GM12865 (cell line): ENCODE measurements around the gene STRN4.

Source experiments
- DNase-seq: peaks from one replicate; pipeline ENCODE4 v3.0.0; 2010; ENCODE audit warnings: low read depth
- H3K4me3 ChIP-seq: 2 replicates; pipeline ENCODE4 v1.5.1; 2011; ENCODE audit warnings: mild to moderate bottlenecking, low read depth, low read length, control low read depth
- TF ChIP-seq, protein P1 (sequence below): IDR thresholded peaks from 2 replicates; pipeline ENCODE4 v1.5.1; 2011; ENCODE audit warnings: low read length, control low read depth, low read depth, inconsistent platforms; ENCODE audit not compliant: insufficient read depth; ENCODE audit errors: missing control alignments

STRN4 gene

DNA sequence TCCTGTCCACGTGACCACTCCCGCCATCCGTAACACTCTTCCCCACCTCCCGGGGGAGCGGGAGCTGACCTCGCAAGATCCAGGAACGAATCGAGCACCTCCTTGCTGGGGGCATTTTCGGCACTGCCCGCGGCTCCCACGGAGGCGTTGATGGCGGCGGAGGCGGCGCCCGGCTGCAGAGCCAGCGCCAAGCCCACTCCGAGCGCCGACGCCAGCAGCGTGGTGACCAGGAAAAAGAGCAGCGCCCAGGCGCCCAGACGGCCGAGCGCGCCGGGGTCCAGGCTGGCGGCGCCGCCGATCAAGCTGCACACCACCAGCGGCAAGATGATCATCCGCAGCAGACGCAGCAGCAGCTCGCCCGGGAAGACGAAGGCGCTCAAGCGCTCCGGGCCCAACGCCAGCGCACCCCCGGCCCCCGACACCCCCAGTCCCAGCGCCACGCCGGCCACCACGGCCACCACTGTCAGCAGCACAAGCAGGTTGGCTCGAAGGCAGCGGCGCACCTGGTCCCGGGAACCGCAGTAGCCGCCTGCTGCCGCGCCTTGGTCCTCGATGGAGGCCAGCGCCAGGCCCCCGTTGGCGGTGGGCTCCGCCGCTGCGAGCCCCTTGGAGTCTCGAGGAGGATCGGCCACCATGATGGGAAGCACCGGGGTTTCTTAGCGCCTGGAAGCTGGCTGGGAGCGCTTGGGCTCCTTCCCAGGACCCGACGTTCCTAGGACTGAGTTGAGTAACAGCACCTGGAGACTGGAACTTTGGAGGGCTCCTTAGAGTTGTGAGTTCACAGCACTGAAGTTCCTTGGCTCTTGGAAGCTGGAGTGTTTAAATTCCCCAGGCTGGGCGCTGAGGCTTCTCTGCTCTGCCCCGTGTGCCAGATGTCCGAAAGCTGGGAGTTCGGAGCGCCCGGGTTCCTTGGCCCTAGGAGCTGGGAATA lies 41.3 kb upstream of the STRN4 start:
- TF ChIP-seq, protein P1, sequence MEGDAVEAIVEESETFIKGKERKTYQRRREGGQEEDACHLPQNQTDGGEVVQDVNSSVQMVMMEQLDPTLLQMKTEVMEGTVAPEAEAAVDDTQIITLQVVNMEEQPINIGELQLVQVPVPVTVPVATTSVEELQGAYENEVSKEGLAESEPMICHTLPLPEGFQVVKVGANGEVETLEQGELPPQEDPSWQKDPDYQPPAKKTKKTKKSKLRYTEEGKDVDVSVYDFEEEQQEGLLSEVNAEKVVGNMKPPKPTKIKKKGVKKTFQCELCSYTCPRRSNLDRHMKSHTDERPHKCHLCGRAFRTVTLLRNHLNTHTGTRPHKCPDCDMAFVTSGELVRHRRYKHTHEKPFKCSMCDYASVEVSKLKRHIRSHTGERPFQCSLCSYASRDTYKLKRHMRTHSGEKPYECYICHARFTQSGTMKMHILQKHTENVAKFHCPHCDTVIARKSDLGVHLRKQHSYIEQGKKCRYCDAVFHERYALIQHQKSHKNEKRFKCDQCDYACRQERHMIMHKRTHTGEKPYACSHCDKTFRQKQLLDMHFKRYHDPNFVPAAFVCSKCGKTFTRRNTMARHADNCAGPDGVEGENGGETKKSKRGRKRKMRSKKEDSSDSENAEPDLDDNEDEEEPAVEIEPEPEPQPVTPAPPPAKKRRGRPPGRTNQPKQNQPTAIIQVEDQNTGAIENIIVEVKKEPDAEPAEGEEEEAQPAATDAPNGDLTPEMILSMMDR: no peak
- DNase-seq: peak; percentile 45
- H3K4me3 ChIP-seq: peak overlapping the region; percentile 75

DNA sequence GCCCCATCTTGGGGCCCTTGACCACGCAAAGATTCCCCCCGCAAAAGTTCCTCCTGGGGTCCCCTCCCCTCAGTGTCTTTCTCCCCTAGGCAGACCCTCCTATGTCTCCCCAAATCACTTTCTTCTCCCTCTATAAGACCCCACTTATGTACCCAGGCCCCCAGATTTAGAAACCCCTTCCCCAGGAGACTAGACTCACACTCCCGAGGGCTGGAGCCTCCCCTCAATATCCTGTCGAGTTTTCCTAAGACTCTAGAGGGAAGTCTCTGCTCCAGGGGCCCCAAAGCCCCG lies 40.7 kb upstream of the STRN4 start:
- peak overlapping the region; percentile 75 for H3K4me3 ChIP-seq
- TF ChIP-seq, protein P1: no peak
- no peak for DNase-seq

DNA sequence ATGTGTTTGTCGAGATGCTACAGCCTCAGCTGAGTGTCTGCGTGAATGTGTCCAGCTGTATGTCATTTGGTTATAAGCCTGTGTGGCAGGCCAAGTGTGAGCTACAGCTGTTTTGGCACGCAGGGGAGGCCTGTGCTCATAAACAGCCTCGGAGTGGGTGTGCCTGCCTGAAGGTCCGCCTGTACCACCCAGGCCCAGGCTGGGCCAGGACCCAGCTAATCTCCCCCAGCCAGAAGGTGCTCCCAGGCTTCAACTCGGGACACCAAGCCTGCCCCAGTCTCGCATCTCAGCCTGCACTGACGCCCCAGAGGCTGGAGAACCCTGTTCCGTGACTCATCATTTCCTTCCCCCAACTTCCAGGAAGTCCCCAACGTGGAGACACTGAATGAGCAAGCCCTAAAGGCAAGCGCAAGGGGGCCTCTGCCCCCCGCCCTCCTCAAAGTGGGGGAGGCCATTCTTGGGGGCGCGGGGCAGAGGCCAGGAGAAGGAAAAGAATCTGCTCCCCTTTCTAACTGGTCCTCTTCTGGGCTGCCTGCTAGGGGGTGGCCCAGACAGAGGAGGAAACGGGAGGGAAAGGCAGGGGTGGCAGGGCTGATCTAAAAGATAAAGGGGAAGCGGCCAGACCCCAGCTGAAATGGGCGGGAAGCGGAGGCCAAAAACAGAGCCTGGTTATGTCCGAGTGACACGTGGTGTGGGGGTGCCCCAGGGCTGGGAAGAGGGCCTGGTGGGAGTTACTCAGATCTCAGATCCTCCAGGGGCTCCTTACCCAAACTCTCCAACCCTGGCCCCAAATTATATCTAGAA lies 40.2 kb upstream of the STRN4 start:
- peak; percentile 83 for DNase-seq
- peak overlapping the region; percentile 75 for H3K4me3 ChIP-seq
- TF ChIP-seq, protein P1: no peak

DNA sequence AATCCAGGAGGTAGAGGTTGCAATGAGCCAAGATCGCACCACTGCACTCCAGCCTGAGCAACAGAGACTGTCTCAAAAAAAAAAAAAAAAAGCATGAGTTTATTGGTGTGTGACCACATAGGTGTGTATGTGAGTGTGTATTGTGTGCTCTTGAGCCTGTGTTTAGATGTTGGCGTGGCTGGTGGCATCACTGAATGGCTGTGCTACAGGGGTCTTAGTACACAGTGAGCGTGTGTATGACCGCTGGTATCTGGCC lies 39.7 kb upstream of the STRN4 start:
- TF ChIP-seq, protein P1: no peak
- peak overlapping the region; percentile 75 for H3K4me3 ChIP-seq
- DNase-seq: no peak

DNA sequence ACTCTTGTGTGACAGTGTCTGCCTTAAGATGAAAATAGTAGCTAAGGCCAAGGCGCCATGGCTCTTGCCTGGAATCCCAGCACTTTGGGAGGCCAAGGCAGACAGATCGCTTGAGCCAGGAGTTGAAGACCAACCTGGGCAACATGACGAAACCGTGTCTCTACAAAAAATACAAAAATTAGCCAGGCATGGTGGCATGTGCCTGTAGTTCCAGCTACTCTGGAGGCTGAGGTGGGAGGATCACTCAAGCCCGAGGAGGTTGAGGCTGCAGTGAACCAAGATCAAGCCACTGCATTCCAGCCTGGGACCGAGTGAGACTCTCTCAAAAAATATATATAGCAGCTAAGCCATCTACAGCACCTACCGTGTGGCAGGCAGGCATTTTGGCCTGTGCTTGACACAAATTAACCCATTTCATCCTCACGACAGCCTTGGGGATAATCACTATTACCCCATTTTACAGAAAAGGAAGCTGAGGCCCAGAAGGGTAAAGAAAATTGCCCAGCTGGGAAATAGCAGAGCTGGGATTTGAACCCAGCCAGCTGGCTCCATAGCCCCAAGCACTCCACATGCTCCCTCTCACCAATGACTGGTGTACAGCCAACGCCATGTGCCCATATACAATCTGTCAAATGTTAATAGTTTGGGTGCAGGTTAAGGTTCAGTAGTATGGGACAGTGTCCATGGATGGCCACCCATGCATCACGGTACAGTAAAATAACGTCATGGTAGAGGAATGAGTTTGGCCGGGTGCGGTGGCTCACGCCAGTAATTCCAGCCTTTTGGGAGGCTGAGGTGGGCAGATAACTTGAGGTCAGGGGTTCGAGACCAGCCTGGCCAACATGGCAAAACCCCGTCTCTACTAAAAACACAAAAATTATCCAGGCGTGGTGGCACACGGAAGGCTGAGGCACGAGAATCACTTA lies 39.1 kb upstream of the STRN4 start:
- TF ChIP-seq, protein P1: no peak
- H3K4me3 ChIP-seq: peak overlapping the region; percentile 75
- DNase-seq: peak; percentile 52

DNA sequence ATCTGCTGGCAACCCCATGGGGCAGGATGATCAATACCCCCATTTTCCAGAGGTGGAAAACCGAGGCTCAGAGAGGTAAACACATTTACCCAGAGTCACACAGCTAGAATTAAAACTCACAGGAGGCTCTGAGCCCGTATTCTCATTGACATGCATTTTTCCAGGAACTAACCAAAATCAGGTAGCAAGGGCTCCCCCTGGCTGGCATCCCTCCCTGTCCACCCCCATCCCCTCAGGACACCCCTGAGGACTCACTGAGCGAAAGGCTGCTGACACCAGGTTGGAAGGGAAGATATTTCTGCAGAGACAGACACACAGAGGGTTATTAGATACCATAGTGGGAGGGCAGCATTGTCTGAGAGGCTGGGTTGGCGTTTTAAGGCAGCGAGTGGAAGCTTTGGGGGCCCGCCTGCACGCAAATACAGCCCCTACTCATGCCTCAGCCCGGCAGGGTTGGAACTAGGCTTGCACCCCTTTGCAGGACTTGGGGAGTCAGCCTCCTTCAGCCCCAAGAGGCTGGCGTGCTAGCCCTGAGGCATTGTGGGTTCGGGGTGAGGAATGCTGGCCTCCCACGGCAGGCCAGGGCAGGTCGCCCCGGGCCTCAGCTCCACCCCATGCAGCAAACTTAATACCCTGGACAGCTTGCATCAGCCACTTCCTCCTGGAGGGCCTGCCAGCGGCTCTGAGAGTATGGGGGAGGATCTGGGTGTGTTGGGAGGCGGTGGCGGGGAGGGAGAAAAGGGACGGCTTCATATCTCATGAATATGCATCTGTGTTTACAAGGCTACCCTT lies 38.2 kb upstream of the STRN4 start:
- TF ChIP-seq, protein P1: peak; percentile 17
- DNase-seq: peak; percentile 90

More for the DNA sequence above, 38.2 kb upstream of the STRN4 start:
- peak overlapping the region; percentile 75 for H3K4me3 ChIP-seq
